ENCODE measurements around the gene SAYSD1. TPM values are rescaled to one million over a fixed set of nuclear protein-coding genes. Genes with fewer than 3 reads are reported as not detected.

SAYSD1 gene
- total and polyA plus RNA-seq, 2 donors (not counting 1 experiment from before 2014, with no cell fraction given): 4.6 to 17.8 TPM

DNA sequence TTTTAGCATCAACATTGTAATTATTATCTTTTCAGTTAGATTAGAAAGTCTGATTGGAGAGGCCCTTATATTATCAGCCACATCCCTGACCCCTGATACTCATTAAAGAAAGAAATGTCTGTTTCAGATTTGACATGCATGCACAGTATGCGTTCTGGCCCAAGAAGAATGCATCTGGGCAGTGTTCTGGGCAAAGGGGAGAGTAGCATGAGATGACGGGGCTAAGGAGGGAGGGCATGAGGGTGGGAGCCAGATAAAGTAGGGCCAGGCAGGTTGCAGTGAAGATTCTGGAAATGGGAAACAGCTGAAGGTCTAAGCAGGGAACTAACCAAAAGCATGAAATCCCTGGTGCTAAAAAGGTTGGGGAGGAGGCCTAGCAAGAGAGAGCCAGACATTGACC lies 7.3 kb downstream of the SAYSD1 start:
- 50% methylated on average over 2 of the region's 2 CpGs for WGBS (ENCODE audit: insufficient coverage)
- Mint-ChIP-seq H3K27ac (no peak overlapping the region), H3K4me1 (peaks cover 14% of the 10 kb centered on the region), H3K9me3 (ENCODE audit: insufficient read depth) (no peaks in the 10 kb centered on the region), H3K4me3 (no peak overlapping the region), H3K27me3 (no peaks in the 10 kb centered on the region)
- Histone ChIP-seq H3K36me3 (replicated peaks in 1 of 2; ENCODE audit: control extremely low read depth in 1 of 2, control insufficient read depth in 1 of 2, extremely low read depth in 1 of 2, insufficient read depth in 2 of 2, low read length in 1 of 2) (peaks cover 0 to 22% of the 10 kb centered on the region in 2 experiments), H3K4me2 (replicated peaks; ENCODE audit: low read depth, low read length, poor library complexity, severe bottlenecking) (no peak overlapping the region), H3K4me3 (ENCODE audit: control extremely low read depth in 1 of 5, extremely low read depth in 1 of 5, insufficient read depth in 1 of 5, low read depth in 2 of 5, low read length in 4 of 5) (no peak overlapping the region), H3K27ac (ENCODE audit: low read length in 2 of 2) (no peak overlapping the region), H3K9me3 (ENCODE audit: control extremely low read depth in 1 of 3, control insufficient read depth in 2 of 3, insufficient read depth in 1 of 3, low read length in 2 of 3) (no peaks in the 10 kb centered on the region), H4K20me1 (ENCODE audit: control insufficient read depth, insufficient read depth, low read length, poor library complexity, severe bottlenecking) (no peaks in the 10 kb centered on the region), H3K27me3 (replicated peaks in 1 of 4; ENCODE audit: control extremely low read depth in 1 of 4, control insufficient read depth in 3 of 4, insufficient read depth in 4 of 4, low read length in 3 of 4) (no peaks in the 10 kb centered on the region), H3K4me1 (ENCODE audit: control insufficient read depth in 2 of 2, insufficient read depth in 2 of 2, low read length in 2 of 2) (no peaks in the 10 kb centered on the region), H2AFZ (ENCODE audit: insufficient read depth, low read depth, low read length, poor library complexity, severe bottlenecking) (no peak overlapping the region), H3K9ac (ENCODE audit: low read length) (no peak overlapping the region), H3K79me2 (ENCODE audit: control insufficient read depth, insufficient read depth, low read length) (peaks cover 6% of the 10 kb centered on the region)
- DNase-seq (no peak), ATAC-seq (ENCODE audit: low read depth) (no peak)
- intact Hi-C loops (cut with micrococcal nuclease): no loop called here
- TF ChIP-seq EZH2 (IDR thresholded peaks at IDR 0.05; ENCODE audit: borderline replicate concordance, insufficient read depth, low read depth, low read length, poor library complexity, severe bottlenecking): no peak
- TF ChIP-seq, protein P1, sequence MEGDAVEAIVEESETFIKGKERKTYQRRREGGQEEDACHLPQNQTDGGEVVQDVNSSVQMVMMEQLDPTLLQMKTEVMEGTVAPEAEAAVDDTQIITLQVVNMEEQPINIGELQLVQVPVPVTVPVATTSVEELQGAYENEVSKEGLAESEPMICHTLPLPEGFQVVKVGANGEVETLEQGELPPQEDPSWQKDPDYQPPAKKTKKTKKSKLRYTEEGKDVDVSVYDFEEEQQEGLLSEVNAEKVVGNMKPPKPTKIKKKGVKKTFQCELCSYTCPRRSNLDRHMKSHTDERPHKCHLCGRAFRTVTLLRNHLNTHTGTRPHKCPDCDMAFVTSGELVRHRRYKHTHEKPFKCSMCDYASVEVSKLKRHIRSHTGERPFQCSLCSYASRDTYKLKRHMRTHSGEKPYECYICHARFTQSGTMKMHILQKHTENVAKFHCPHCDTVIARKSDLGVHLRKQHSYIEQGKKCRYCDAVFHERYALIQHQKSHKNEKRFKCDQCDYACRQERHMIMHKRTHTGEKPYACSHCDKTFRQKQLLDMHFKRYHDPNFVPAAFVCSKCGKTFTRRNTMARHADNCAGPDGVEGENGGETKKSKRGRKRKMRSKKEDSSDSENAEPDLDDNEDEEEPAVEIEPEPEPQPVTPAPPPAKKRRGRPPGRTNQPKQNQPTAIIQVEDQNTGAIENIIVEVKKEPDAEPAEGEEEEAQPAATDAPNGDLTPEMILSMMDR (IDR thresholded peaks at IDR 0.05): no peak
- CTCF ChIA-PET: no interaction called here
- POLR2A ChIA-PET: no interaction called here

DNA sequence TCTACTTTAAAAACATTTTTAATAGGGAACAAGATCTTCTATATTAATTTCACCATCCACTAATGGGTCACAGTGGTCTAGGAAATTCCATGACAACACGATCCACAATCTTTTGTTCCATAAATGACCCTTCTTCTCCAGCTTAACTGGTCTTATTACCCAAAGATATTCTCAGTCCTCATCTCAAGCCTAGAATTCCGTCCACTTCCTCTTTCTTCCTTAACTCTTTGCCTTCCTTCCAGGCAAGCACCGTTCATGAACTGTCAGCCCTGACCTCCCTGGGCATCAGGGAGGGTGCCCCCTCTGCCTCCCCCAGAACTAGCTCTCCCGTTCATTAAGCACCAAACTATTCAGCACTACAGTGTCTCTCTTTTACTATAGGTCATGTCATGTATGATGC lies 8.0 kb downstream of the SAYSD1 start:
- H3K9me3 ChIP-seq (ENCODE audit: control extremely low read depth in 1 of 3, control insufficient read depth in 2 of 3, insufficient read depth in 1 of 3, low read length in 2 of 3): no peaks in the 10 kb centered on the region
- TF ChIP-seq EZH2 (IDR thresholded peaks at IDR 0.05; ENCODE audit: borderline replicate concordance, insufficient read depth, low read depth, low read length, poor library complexity, severe bottlenecking): no peak
- TF ChIP-seq, protein P1 (IDR thresholded peaks at IDR 0.05): no peak
- Mint-ChIP-seq H3K27ac (no peak overlapping the region), H3K4me3 (no peak overlapping the region), H3K4me1 (peaks cover 16% of the 10 kb centered on the region), H3K9me3 (ENCODE audit: insufficient read depth) (no peaks in the 10 kb centered on the region), H3K27me3 (no peaks in the 10 kb centered on the region)
- no peak for DNase-seq
- H3K4me3 ChIP-seq (ENCODE audit: control extremely low read depth in 1 of 5, extremely low read depth in 1 of 5, insufficient read depth in 1 of 5, low read depth in 2 of 5, low read length in 4 of 5): no peak overlapping the region
- H3K27ac ChIP-seq (ENCODE audit: low read length in 2 of 2): no peak overlapping the region
- no peak overlapping the region for H3K4me2 ChIP-seq (replicated peaks; ENCODE audit: low read depth, low read length, poor library complexity, severe bottlenecking)
- WGBS (ENCODE audit: insufficient coverage): 79% methylated on average over 3 of the region's 4 CpGs
- no peaks in the 10 kb centered on the region for H3K4me1 ChIP-seq (ENCODE audit: control insufficient read depth in 2 of 2, insufficient read depth in 2 of 2, low read length in 2 of 2)
- no peaks in the 10 kb centered on the region for H4K20me1 ChIP-seq (ENCODE audit: control insufficient read depth, insufficient read depth, low read length, poor library complexity, severe bottlenecking)
- H3K36me3 ChIP-seq (replicated peaks in 1 of 2; ENCODE audit: control extremely low read depth in 1 of 2, control insufficient read depth in 1 of 2, extremely low read depth in 1 of 2, insufficient read depth in 2 of 2, low read length in 1 of 2): peaks cover 0 to 22% of the 10 kb centered on the region in 2 experiments
- H3K79me2 ChIP-seq (ENCODE audit: control insufficient read depth, insufficient read depth, low read length): peaks cover 6% of the 10 kb centered on the region
- intact Hi-C loops (cut with micrococcal nuclease): no loop called here
- ChIA-PET POLR2A (no interaction called here), CTCF (no interaction called here)
- H3K27me3 ChIP-seq (replicated peaks in 1 of 4; ENCODE audit: control extremely low read depth in 1 of 4, control insufficient read depth in 3 of 4, insufficient read depth in 4 of 4, low read length in 3 of 4): no peaks in the 10 kb centered on the region
- H3K9ac ChIP-seq (ENCODE audit: low read length): no peak overlapping the region
- H2AFZ ChIP-seq (ENCODE audit: insufficient read depth, low read depth, low read length, poor library complexity, severe bottlenecking): no peak overlapping the region
- no peak for ATAC-seq (ENCODE audit: low read depth)

Data from B cell (primary cell).